Stimulated activated CD8-positive, alpha-beta memory T cell treated with anti-CD3 and anti-CD28 coated beads, Interleukin-15, amount 100 ng/mL, for 48 hours (primary cell): Measurements from ENCODE around the gene REX1BD.
"Not testable (repeated sequence)": the region's sequence is repeated elsewhere in the genome, so short reads cannot be mapped to it uniquely, and the experiment has no call there.

Experiments used
- DNase-seq, 2 donors: peaks; one replicate each; pipeline ENCODE4 v3.0.0-alpha.2; 2020; ENCODE audit warnings: low read depth in 2 of 2

Gene REX1BD

DNA sequence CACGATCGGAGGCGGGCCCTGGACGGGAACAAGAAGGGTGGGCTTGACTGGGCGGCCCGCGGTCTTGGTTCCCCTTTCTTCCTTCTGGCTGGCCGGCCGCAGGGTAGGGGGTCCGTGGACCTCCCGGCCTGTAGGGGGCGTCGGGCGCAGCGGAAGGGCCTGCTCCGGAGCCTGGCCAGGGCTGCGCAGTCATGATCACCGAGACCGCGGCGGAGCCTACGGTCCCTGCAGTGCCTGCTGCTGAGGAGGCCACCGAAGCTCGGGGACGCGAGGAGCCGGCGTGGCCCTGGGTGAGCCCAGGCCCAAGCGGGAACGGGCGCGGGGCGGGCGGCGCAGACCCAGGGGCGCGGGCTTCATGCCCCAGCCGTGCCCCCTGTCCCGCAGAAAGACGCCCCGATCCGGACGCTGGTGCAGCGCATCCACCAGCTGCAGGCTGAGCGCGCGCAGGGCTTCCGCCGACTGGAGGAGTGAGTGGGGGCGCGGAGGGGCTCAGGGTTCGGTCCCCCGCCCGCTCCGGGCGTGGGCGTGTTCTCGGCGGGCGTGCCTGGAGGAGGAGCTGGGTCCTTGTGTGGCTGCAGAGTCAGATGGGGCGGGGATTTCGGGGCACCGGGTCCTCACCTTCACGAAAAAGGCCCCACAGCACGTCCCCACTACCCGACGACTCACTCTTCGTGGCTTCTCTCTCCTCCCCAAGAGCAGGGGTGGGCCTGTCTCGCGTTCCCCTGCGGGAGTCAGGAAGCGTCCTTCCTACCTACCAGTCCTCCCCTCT is at the start of gene REX1BD:
Gene REX1BD, plus strand, starts transcription at position 188 of the 769 bp plus-strand sequence. Its CDS starts 4 bp downstream, at position 192.
- DNase-seq = peak; percentile 81 to 83

DNA sequence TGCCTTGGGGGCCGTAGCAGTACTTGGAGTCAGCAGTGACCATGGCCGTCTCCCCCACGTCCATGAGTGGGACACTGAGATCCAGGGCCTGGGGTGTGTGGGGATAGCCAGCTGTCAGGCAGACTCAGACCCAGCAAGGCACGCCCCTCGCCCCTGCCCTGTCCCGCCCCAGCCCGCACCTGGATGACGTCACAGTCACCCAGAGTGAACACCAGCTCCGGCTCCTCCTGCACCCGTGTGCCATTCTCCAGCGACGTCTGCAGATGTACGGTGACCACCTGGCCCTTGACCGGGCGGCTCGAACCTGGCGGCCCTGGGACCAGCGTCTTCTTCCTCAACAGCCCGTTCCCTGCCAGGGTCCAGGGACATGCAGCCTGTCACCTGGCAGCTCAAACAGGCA is 49.2 kb upstream of the REX1BD start:
- no peak for DNase-seq

DNA sequence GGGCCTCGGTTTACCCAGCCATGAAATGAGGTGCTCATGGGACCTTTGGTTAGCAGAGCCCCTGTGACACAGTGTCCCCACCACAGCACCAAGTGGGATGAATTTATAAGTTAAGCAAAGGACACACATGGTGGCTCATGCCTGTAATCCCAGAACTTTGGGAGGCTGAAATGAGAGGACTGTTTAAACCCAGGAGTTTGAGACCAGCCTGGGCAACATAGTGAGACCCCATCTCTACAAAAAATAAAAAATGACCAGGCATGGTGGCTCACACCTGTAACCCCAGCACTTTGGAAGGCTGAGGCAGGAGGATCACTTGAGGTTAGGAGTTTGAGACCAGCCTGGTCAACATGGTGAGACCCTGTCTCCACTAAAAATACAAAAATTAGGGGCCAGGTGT is 48.4 kb upstream of the REX1BD start:
- not testable (repeated sequence) for DNase-seq

DNA sequence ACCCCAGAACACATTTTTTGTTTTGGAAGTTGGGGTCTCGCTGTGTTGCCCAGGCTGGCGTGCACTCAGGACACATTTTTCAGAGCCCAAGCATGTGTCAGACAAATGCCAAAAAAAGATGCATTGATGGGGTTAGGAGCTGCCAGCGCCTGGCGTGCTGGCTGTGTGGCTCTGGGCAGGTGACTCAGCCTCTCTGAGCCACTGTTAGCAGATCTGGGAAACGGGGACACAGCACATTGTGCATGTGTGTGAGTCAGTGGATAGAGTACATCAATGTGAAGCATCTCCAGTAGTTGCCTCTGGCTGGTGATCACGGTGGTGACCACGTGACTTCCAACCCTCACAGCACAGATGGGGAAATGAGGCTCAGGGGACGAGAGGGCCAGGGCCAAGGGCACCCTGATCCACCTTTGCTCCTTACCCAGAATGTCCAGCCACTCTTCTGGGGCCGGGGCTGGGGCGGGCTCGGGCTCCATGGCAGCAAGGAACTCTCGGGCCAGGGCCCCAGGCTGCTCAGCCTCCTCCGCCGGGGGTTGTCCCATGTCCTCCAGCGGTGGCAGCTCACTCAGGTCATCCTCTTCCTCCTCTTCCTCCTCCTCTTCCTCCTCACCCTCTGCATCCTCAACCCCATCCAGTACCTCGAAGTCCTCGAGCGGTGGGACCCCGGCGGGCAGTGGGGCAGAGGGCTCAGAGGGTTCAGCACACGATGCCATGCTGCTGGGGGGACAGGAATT is 47.2 kb upstream of the REX1BD start:
- peak in 1 of 2 donors; percentile 25 for DNase-seq

DNA sequence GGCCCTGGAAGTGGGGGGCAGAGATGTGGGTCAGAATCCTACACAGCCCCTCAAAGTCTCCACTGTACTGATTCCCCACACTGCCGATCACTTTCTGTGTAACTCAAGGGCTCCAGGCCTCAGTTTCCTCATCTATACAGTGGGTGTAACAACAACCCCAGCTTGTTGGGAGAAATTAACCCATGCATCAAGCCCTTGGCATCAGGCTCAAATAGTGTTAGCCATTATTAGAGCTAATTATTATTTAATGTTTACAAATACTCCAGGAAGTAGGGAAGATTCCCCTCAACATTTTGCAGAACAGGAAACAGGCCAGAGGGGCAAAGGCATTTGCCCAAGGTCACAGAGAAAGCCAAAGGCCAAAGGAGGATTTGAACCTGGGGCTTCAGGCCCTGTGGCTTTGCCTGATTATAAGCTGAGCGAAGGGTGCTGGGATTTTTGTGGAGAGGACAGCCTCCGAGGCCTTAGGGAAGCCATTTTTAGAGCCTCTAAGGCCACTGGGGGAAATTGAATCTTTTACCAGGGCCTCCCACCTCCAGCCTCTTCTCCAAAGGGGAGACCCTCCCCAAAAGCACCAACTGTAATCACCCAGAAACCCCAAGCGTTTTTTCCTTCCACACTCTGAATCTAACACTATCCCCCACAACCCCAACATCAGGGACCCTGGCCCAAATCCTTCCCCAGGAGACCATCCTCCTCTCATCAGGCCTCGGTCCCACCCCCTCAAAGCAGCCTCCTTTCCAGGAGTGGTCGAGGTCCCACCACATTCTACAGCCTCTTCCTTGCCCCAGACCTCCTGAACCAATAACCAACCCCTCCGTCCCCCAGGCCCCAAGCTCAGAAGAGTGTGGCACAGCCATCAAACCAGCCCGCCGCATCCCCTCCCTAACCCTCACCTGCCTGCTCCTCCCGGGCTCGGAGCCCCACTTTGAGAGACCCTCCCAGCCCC is 46.3 kb upstream of the REX1BD start:
- no peak for DNase-seq

DNA sequence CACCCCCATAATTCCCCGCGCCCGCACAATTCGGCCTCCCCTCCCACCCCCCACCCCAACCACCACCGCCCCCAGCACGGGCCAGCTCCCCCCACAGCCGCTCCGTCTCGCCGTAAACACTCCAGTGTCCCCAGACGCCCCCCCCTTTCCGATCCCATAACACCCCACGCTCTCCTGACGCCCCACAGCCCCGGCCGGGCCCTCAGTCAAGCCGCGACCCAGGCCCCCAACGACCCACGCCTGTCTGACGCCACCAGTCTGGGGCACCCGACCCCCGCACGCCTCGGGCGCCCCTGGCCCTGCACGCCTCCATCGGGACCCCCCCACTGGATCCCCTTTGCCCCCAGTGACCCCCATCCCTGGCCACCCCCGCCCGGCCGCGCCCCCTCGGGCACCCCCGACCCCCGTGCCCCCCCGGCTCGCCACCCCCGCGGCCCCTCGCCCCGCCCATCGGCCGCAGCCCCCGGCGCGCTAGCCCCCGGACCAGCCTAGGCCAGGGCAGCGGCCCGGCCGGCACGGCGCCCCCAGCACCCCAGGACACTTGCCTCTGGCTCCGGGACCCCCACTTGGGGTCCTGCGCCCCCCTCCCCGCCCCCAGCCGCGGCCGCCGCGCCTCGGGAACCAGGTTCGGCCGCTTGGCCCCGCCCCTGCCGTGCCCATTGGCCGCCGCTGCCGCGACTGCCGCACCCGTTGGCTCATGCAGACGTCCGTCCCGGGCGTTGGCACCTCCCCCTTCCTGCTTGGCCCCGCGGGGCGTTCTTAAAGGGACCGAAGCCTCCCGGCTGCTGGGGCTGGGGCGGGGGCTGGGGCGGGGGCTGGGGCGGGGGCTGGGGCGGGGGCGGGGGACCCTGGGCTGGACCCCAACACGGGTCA is 45.4 kb upstream of the REX1BD start, which contains the start of gene FKBP8:
Gene FKBP8, minus strand, starts transcription at position 633 of the 873 bp plus-strand sequence. CDS start 1,603 bp downstream, outside the sequence.
- DNase-seq = peak; percentile 91

DNA sequence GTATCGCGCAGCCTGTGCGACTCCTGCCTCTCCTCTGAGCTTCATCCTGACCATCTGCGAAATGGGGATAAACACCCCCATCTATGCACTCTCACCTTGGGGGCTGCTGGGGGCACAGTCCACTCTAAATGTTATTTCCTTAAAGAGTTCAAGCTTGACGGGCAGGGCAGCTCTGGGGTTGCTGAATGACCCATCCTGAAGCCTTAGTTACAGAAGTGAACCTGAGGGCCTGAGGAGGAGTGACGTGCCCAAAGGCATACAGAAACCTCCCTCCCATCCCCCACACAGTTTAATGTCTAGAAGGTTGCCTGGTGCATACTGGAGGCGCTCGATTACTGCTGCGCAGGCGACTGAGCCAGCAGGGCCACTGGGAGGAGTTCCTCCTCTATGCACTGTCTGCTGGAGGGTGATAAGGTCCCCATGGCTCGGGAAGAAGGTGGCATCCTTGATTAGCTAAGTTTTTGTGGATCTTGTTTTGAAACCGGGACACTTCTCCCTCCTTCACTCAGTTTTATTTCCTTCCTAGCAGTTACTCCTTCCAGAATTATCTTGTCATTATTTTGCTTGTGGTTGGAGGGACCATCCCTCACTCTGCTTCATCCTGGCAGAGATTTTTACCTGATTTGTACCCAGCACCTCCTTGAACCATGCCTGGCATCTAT is 44.7 kb upstream of the REX1BD start:
- DNase-seq = peak; percentile 61 to 62

DNA sequence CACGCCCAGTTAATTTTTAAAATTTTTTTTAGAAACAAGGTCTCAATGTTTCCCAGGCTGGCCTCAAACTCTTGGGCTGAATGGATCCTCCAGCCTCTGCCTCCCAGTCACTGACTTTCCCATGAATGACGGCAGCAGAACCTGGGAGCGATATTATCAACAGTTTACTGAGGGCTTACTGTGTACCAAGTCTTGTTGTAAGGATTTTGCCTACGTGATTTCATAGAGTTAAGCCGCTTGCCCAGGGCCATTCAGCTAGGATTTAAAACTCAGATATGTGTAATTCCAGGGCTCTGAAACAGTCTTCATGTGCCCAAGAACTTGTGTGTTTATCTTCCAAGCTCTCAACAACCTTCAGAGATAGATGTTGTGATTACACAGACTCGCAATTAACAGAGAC is 37.0 kb upstream of the REX1BD start:
- DNase-seq = no peak

DNA sequence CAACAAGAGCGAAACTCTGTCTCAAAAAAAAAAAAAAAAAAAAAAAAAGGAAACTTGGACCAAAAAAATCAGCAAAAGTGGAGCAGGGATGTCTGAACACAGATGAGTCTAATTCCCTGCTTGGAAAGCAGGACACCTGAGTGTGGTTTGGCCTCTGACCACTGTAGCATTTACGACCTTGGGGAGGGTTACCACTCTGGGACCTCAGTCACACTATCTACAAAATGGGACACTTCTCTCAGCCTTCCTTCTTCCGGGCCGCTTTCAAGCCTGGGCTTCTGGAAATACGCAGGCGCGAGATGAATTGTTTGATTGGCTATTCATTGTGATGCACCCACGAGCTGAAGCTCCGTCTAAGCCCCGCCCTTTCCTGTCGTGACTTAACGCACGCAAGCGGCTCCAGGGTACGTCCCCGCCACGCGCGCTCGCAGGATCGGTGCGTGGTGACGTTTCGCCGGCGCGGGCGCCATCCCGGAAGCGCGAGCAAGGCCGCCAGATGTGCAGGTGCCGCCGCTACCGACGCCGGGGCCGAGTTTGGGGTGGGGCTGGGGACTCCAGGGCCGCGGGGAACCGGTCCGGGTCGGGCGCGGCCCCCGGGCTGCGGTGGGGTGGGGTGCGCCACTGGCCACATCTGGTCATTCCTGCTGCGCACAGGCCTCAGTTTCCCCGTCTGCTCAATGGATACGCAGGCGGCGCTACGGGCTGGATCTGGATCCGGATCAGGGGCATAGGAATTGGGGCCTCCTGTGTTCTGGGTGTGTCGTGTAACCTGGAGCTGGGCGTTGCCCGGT is 31.0 kb upstream of the REX1BD start, which contains the start of gene KXD1:
Gene KXD1, plus strand, starts transcription at position 460 of the 791 bp plus-strand sequence. CDS start 4,187 bp downstream, outside the sequence.
- DNase-seq = peak; percentile 97 to 98

DNA sequence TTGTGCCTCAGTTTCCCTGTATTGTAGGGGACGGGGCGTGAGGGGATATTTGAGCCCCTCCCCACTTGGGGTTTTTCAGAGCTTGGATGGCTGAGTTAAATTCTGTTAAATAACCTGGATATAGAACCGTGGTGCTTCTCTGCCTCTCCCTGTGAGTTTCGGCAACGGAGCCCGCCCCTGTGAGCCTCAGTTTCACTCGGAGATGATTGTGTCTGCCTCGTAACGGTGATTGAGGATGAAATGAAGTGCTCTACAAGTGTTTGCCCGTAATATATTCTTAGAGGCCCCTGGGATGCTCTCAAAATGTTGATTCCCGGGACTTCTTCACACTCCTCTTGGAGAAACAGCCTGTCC is 30.4 kb upstream of the REX1BD start:
- no peak for DNase-seq

DNA sequence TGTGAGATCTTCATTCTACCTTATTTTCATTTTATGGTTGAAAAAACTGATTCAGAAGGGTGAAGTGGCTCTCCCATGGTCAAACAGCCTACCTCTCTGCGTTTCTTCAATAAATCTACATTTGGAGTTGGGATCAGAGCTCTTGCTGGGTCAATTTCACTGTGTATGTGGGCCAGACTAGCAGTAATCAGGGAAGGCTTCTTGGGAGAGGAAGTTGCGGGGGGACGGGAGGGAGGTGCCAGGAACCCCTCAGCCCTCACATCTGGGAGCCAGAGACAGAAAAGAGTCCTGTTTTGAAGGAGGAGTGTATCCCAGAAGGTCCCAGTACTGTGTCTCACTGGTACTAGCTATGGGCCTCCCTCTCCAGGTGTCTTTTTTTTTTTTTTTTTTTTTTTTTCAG is 30.0 kb upstream of the REX1BD start:
- DNase-seq = no peak

DNA sequence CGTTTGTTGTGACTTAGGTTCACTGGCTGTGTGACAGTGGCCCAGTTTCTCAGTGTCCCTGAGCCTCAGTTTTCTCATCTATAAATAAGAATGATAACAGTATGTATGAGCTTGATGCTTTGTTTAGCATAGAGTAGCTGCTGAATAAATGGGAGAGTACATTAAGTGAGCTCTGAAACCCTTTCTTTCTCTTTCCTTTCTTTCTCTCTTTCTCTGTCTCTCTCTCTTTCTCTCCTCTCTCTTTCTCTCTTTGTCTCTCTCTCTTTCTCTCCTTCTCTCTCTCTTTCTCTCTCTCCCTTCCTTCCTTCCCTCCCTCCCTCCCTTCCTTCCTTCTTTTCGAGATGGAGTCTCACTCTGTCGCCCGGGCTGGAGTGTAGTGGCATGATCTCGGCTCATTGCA is 28.9 kb upstream of the REX1BD start:
- no peak for DNase-seq

DNA sequence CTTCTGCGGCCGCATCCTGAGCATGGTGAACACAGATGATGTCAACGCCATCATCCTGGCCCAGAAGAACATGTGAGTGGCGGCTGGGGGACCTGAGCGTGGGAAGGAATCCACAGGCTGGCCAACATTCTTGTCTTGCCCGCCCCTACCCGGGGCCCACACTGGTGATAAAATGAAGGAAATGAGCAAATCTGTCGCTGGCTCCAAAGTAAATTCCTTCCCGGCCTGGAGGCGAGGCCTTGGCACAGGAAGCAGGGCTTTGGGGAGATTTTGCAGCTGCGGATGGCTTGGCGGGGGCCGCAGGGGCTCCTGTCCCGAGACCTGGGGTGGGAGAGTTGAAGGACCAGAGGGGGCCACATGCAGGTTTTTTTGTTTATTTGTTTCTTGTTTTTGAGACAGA is 26.5 kb upstream of the REX1BD start:
- no peak for DNase-seq

DNA sequence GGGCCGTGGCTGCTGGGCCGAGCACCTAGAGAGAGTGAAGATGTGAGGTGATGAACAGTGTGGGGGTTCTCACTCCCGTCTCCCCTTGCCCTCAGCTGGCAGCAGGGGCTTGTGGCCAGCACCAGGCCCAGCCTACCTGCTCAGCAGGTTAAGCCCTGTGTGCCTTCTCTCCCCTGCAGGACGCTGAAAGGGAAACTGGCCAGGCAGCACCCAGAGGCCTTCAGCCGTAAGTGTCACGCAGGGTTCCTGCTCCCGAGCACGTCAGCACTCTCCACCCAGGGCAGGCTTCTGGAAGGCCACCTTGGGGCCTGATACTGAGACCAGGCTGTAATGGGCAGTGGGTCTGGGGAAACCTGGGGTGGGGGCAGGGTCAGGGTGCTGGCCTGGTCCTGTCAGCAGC is 21.6 kb upstream of the REX1BD start:
- DNase-seq = no peak

DNA sequence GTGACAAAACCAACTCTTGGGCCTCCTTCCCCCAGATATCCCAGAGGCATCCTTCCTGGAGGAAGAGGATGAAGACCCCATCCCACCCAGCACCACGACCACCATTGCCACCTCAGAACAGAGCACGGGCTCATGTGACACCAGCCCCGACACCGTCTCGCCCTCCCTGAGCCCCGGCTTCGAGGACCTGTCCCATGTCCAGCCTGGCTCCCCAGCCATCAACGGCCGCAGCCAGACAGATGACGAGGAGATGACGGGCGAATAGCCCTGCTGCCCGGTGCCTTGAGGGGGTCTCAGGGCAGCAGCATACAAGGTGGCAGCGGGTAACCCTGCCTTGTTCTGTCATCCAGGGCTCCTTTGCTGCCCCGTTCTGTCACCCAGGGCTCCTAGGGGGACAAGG is 20.2 kb upstream of the REX1BD start:
- no peak for DNase-seq

DNA sequence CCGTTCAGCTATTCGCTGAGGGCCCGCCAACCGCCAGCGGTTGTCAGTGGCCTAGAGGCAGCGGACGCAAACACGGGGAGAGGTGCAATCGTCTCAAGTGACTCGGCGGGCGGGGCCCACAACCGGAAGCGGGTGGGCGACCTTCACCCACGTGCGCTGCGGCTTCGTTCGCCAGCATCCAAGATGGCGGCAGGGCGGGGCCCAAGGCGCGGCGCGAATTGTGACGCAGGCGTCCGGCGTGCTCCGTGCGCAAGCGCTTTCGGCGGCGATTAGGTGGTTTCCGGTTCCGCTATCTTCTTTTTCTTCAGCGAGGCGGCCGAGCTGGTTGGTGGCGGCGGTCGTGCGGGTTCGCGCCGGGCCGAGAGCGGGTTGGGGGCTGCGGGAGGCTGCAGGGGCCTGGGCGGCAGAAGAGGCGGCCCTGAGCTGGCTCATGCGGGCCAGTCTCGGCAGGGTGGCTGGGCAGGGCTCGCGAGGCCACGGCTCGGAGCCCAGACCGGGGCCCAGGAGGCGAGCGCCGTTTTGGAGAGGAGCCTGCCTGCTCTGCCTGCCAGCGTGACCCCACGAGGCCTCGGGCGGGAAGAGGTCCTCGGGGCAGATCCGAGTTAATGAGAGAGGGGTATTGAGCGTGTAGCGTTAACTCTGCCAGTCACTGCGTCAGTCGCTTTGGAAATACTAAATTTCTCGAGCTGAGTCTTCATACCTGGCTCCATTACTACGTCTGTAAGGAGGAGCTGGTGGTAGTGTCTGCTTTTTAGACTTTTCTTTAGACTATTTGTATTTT is 16.8 kb upstream of the REX1BD start, which contains the start of gene UBA52:
Gene UBA52, plus strand, starts transcription at position 294 of the 781 bp plus-strand sequence. CDS start 1,444 bp downstream, outside the sequence.
- DNase-seq = peak; percentile 99

DNA sequence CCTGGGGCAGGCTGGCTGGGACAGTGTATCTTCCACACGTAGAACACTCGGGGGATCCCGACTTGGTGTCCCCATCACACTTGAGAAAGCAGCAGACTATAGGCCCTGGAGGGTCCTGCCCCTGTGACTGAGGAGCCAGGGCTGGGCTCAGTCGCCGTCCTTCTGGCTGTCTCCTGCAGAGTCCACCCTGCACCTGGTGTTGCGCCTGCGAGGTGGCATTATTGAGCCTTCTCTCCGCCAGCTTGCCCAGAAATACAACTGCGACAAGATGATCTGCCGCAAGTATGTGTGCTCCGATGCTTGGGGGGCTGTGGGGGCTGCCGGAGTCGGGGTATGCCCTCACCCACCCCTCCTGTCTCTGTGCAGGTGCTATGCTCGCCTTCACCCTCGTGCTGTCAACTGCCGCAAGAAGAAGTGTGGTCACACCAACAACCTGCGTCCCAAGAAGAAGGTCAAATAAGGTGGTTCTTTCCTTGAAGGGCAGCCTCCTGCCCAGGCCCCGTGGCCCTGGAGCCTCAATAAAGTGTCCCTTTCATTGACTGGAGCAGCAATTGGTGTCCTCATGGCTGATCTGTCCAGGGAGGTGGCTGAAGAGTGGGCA is 13.8 kb upstream of the REX1BD start:
- DNase-seq = no peak

DNA sequence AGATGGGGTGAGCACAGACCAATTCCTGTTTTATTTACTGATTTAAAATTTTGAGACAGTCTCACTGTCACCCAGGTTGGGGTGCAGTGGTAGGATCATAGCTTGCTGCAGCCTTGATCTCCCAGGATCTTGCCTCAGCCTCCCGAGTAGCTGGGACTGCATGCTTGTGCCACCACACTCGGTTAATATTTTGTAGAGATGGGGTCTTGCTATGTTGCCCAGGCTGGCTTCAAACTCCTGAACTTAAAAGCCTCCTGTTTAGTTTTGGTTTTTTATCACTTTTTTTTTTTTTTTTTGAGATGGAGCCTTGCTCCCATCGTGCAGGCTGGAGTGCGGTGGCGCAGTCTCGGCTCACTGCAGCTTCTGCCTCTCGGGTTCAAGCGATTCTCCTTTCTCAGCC is 12.2 kb upstream of the REX1BD start:
- no peak for DNase-seq
